ENCODE measurements around the gene PIEZO2.
"Not testable (repeated sequence)": the region's sequence is repeated elsewhere in the genome, so short reads cannot be mapped to it uniquely, and the experiment has no call there.

- TF ChIP-seq, protein P1, sequence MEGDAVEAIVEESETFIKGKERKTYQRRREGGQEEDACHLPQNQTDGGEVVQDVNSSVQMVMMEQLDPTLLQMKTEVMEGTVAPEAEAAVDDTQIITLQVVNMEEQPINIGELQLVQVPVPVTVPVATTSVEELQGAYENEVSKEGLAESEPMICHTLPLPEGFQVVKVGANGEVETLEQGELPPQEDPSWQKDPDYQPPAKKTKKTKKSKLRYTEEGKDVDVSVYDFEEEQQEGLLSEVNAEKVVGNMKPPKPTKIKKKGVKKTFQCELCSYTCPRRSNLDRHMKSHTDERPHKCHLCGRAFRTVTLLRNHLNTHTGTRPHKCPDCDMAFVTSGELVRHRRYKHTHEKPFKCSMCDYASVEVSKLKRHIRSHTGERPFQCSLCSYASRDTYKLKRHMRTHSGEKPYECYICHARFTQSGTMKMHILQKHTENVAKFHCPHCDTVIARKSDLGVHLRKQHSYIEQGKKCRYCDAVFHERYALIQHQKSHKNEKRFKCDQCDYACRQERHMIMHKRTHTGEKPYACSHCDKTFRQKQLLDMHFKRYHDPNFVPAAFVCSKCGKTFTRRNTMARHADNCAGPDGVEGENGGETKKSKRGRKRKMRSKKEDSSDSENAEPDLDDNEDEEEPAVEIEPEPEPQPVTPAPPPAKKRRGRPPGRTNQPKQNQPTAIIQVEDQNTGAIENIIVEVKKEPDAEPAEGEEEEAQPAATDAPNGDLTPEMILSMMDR (IDR thresholded peaks at IDR 0.05; ENCODE audit: insufficient read depth, low read length, poor library complexity, severe bottlenecking): not testable (repeated sequence)
- not testable (repeated sequence) for TF ChIP-seq EZH2phosphoT487 (conservative IDR thresholded peaks at IDR 0.05; ENCODE audit: low read length)
Observed at GRCh38 chr18:11174179-11174578, 24.8 kb upstream of the PIEZO2 start.

Measured in SU-DHL-6 (cell line).